Parathyroid adenoma (tissue), 2 donors: ENCODE data around the gene INTS7.

Experiments used
- H2AFZ ChIP-seq: fragments of 300-600 bp; sonication (generic); one replicate; pipeline ENCODE4 v1.7.0; 2017; ENCODE audit warnings: antibody characterized with exemption, mild to moderate bottlenecking
- H3K27ac ChIP-seq: fragments of 300-600 bp; sonication (generic); one replicate; pipeline ENCODE4 v1.7.0; 2017
- H3K27me3 ChIP-seq: fragments of 300-600 bp; sonication (generic); one replicate; pipeline ENCODE4 v1.7.0; 2017; ENCODE audit warnings: low read length; ENCODE audit not compliant: control insufficient read depth, insufficient read depth
- H3K36me3 ChIP-seq: fragments of 300-600 bp; sonication (generic); one replicate; pipeline ENCODE4 v1.7.0; 2017; ENCODE audit warnings: low read length; ENCODE audit not compliant: control insufficient read depth, insufficient read depth
- H3K4me1 ChIP-seq: fragments of 300-600 bp; sonication (generic); one replicate; pipeline ENCODE4 v1.7.0; 2017; ENCODE audit warnings: control low read depth
- H3K4me2 ChIP-seq: fragments of 300-600 bp; sonication (generic); one replicate; pipeline ENCODE4 v1.7.0; 2017; ENCODE audit warnings: low read length
- H3K4me3 ChIP-seq: fragments of 300-600 bp; sonication (generic); one replicate; pipeline ENCODE4 v1.7.0; 2017; ENCODE audit warnings: low read depth, low read length
- H3K79me2 ChIP-seq: fragments of 300-600 bp; sonication (generic); one replicate; pipeline ENCODE4 v1.7.0; 2017; ENCODE audit warnings: control low read depth
- H3K9ac ChIP-seq: fragments of 300-600 bp; sonication (generic); one replicate; pipeline ENCODE4 v1.7.0; 2017; ENCODE audit warnings: mild to moderate bottlenecking
- H3K9me3 ChIP-seq: fragments of 300-600 bp; sonication (generic); one replicate; pipeline ENCODE4 v1.7.0; 2017; ENCODE audit warnings: low read length; ENCODE audit not compliant: control insufficient read depth
- TF ChIP-seq, protein P1 (sequence below): fragments of 300-600 bp; sonication (generic); IDR thresholded peaks from one replicate; pipeline ENCODE4 v1.7.0; 2017; ENCODE audit warnings: antibody characterized with exemption, mild to moderate bottlenecking
- donor health status: primary hyperparathyroidism.

Gene INTS7

DNA sequence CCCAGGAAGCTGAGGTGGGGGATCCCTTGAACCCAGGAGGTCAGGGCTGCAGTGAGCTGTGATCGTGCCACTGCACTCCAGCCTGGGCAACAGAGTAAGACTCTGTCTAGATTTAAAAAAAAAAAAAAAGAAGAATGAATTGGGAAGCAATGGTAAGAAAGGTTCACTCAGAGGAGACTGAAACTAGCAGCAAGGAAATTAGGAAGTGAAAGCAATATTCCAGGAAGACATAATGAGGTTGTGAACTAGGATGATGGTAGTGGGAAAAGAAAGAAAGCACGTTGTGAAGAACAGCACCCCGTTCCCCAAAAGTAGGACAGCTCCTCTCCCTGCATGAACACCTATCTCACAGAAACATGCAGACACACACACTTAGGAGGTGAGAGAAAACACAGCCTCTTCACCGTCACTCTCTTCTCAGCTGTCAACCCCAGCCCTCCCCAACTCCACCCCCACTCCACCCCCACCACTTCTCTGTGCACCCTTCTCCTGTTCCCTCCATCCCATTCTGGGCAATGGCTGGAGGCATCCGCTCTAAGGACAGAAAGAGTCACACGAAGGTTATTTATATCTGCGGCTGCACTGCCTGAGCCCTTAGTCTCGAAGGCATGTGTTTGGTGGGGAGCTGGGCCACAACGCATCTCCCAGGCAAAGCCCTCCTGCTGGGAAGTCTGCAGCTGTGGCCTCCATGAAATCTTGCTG is 103.0 kb downstream of the INTS7 start:
- Histone ChIP-seq H3K36me3 (no peaks in the 10 kb centered on the region), H3K79me2 (no peaks in the 10 kb centered on the region), H3K27ac (no peak overlapping the region), H3K4me1 (no peaks in the 10 kb centered on the region), H3K4me3 (no peak overlapping the region), H3K9me3 (no peaks in the 10 kb centered on the region), H2AFZ (no peak overlapping the region), H3K27me3 (no peaks in the 10 kb centered on the region), H3K9ac (no peak overlapping the region), H3K4me2 (no peak overlapping the region)
- TF ChIP-seq, protein P1, sequence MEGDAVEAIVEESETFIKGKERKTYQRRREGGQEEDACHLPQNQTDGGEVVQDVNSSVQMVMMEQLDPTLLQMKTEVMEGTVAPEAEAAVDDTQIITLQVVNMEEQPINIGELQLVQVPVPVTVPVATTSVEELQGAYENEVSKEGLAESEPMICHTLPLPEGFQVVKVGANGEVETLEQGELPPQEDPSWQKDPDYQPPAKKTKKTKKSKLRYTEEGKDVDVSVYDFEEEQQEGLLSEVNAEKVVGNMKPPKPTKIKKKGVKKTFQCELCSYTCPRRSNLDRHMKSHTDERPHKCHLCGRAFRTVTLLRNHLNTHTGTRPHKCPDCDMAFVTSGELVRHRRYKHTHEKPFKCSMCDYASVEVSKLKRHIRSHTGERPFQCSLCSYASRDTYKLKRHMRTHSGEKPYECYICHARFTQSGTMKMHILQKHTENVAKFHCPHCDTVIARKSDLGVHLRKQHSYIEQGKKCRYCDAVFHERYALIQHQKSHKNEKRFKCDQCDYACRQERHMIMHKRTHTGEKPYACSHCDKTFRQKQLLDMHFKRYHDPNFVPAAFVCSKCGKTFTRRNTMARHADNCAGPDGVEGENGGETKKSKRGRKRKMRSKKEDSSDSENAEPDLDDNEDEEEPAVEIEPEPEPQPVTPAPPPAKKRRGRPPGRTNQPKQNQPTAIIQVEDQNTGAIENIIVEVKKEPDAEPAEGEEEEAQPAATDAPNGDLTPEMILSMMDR: no peak

- H2AFZ ChIP-seq: no peak overlapping the region
- no peak overlapping the region for H3K4me2 ChIP-seq
- H3K4me1 ChIP-seq: no peaks in the 10 kb centered on the region
- TF ChIP-seq, protein P1: no peak
- H3K9me3 ChIP-seq: no peaks in the 10 kb centered on the region
- H3K27ac ChIP-seq: no peak overlapping the region
- H3K79me2 ChIP-seq: no peaks in the 10 kb centered on the region
- no peak overlapping the region for H3K9ac ChIP-seq
- no peaks in the 10 kb centered on the region for H3K36me3 ChIP-seq
- H3K4me3 ChIP-seq: no peak overlapping the region
- no peaks in the 10 kb centered on the region for H3K27me3 ChIP-seq
These were observed 105.7 kb downstream of the INTS7 start for GRCh38 chr1:211929683-211930082.

DNA sequence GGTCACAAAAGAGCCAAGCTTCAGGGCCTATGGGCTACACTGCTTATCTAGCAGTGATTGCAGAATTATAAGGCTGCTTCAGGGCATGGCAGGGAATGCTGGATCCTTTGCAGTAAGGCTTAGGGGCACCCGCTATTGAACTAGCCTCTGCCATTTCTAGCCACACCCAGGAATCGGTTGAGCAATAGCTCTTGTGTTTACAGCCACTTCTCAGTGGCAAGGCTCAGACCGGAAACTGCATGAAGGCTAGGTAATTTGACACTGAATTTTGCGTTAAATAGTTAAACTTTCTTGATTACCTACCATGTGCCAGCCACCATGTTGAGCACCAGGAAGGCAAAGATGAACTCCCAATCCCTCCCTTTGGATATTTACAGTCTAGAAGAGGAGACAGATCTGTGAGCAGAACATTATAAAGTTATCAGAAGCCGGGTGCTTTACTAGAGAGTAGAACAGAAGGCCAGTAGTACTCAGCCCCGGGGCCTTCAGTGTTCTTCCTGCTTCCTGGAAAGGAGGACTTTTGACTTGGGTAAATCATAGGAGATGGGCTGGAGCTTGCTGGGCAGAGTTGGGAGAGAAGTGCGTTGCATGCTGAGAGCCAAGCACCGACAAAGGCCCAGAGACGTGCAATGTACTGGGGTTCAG is 106.2 kb downstream of the INTS7 start:
- no peaks in the 10 kb centered on the region for H3K36me3 ChIP-seq
- no peak overlapping the region for H3K27ac ChIP-seq
- H2AFZ ChIP-seq: no peak overlapping the region
- H3K79me2 ChIP-seq: no peaks in the 10 kb centered on the region
- H3K4me3 ChIP-seq: no peak overlapping the region
- TF ChIP-seq, protein P1: no peak
- no peak overlapping the region for H3K4me2 ChIP-seq
- H3K9me3 ChIP-seq: no peaks in the 10 kb centered on the region
- no peaks in the 10 kb centered on the region for H3K27me3 ChIP-seq
- H3K4me1 ChIP-seq: no peaks in the 10 kb centered on the region
- no peak overlapping the region for H3K9ac ChIP-seq

- Histone ChIP-seq H3K9me3 (no peaks in the 10 kb centered on the region), H3K79me2 (no peaks in the 10 kb centered on the region), H3K36me3 (no peaks in the 10 kb centered on the region), H2AFZ (no peak overlapping the region), H3K4me3 (no peak overlapping the region), H3K4me2 (no peak overlapping the region), H3K27me3 (no peaks in the 10 kb centered on the region), H3K9ac (no peak overlapping the region), H3K4me1 (no peaks in the 10 kb centered on the region), H3K27ac (no peak overlapping the region)
- TF ChIP-seq, protein P1: no peak
These were observed 107.0 kb downstream of the INTS7 start for GRCh38 chr1:211928290-211928801.
